Measurements from ENCODE around the gene RHOF.
A peak's percentile ranks its signal among the peaks of the same experiment; 100 is the strongest.

- TF ChIP-seq CTCF (IDR thresholded peaks at IDR 0.05) (no peak), POLR2AphosphoS5 (IDR thresholded peaks at IDR 0.05) (peak in 1 of 3 donors; percentile 29), POLR2A (IDR thresholded peaks at IDR 0.05) (no peak)
Measured at GRCh38 chr12:121786440-121786825, 7.1 kb downstream of the RHOF start.

Measured in breast epithelium (tissue), 3 donors.